Heart right ventricle (tissue), 16 donors: Measurements from ENCODE around the gene FLAD1. TPM values are rescaled to one million over a fixed set of nuclear protein-coding genes. Genes with fewer than 3 reads are reported as not detected.
"Not testable (repeated sequence)": the region's sequence is repeated elsewhere in the genome, so short reads cannot be mapped to it uniquely, and the experiment has no call there.

Source experiments
- ATAC-seq, 8 donors: fragments of 200-7000 bp; cut with Tn5 transposase; one replicate each; pipeline ENCODE4 v1.9.1; 2020; ENCODE audit warnings: mild to moderate bottlenecking in 8 of 8, moderate library complexity in 8 of 8, moderate number of reproducible peaks in 1 of 8
- DNase-seq, 2 donors: peaks; one replicate each; pipeline ENCODE4 v3.0.0-alpha.2; 2020
- H3K27ac ChIP-seq, 10 donors: fragments of 200-600 bp; sonication (generic) in 2 of 10; one replicate each; pipeline versions ENCODE4 v1.5.0 to v1.8.0; 2020 to 2022; ENCODE audit warnings: mild to moderate bottlenecking in 3 of 10
- H3K27me3 ChIP-seq, 7 donors: fragments of 200-600 bp; one replicate each; pipeline ENCODE4 v1.8.0; 2021 to 2022; ENCODE audit warnings: mild to moderate bottlenecking in 2 of 7
- H3K36me3 ChIP-seq, 9 donors: fragments of 200-600 bp; sonication (generic) in 1 of 9; one replicate each; pipeline versions ENCODE4 v1.5.0 to v1.8.0; 2020 to 2022; ENCODE audit warnings: mild to moderate bottlenecking in 2 of 9
- H3K4me1 ChIP-seq, 9 donors: fragments of 200-600 bp; sonication (generic) in 1 of 9; one replicate each; pipeline versions ENCODE4 v1.5.0 to v1.8.0; 2020 to 2022; ENCODE audit warnings: mild to moderate bottlenecking in 4 of 9
- H3K4me3 ChIP-seq, 10 donors: fragments of 200-600 bp; sonication (generic) in 2 of 10; one replicate each; pipeline versions ENCODE4 v1.5.0 to v1.8.0; 2020 to 2022; ENCODE audit warnings: mild to moderate bottlenecking in 7 of 10, moderate library complexity in 2 of 10
- H3K9me3 ChIP-seq, 11 donors: fragments of 200-600 bp in 10 of 11; sonication (generic) in 2 of 11; one replicate each; pipeline versions ENCODE4 v1.5.0 to v1.8.0; 2013 to 2022; ENCODE audit warnings: mild to moderate bottlenecking in 2 of 11, control low read depth in 1 of 11, moderate library complexity in 1 of 11
- WGBS, 2 donors: extraction: QIAGEN DNeasy Blood & Tissue Kit; methylation state at CpG; one replicate each; pipeline ENCODE4 v1.1.7; 2013; ENCODE audit warnings: inconsistent platforms in 1 of 2; 5-methylcytosine and 5-hydroxymethylcytosine counted together
- intact Hi-C, 10 donors: fragments of 100-400 bp; cut with DNase I; formaldehyde crosslinking; loops; one replicate each; pipeline versions ENCODE4 v1.11.1 to v1.14.2; 2022
- polyA plus RNA-seq, 2 donors: library from polyadenylated mRNA; stranded (reverse); fragments of 200-250 nt; gene quantifications; one replicate each; pipeline ENCODE4 v1.2.3, GENCODE V29; 2013
- total RNA-seq, 10 donors: library from RNA; stranded (reverse); fragmentation: NEBNext Ultra II Directional in 3 of 10; extraction: Animal tissue kit (Norgen Biotek cat#: 25700) in 3 of 10; gene quantifications; one replicate each; pipeline versions ENCODE4 v1.2.1 to v1.2.4, GENCODE V29; 2021 to 2023
- TF ChIP-seq, protein P1 (sequence below), 9 donors: fragments of 200-600 bp; sonication (generic) in 2 of 9; IDR thresholded peaks; one replicate each; pipeline versions ENCODE4 v1.5.0 to v1.8.0; 2021 to 2022; ENCODE audit warnings: antibody characterized with exemption in 9 of 9, mild to moderate bottlenecking in 5 of 9, moderate library complexity in 1 of 9
- donor health status: Arrhythmogenic right ventricular cardiomyopathy.
- donor health status: ischemic (EF 13 %, LVEDD 7.1; RV severe dilation, severe dysfunction).
- donor health status: healthy with polysubstance abuse.
- donor health status: DM: no; HTN: yes; CAD: no.
- donor health status: DM: no; HTN: no; CAD: no.
- donor health status: ischemic (EF 25% LVEDD 6.9; RV normal size, moderate dysfunction).
- donor health status: ischemic (EF 25% LVEDD 5.7; RV mildly dilated, moderate dysfunction).
- donor health status: healthy.
- donor health status: DM: yes; HTN: yes; CAD: no.
- donor health status: Ischemic cardiomyopathy.
- donor health status: ischemic (EF 35%, LVEDD 5.7; RV mildly dilated, moderate dysfunction).
- donor health status: nonischemic (EF 11% LVEDD 7.7; RV severe dilation, severe dysfunction).
- donor health status: DM: yes; HTN: yes; CAD: no.
- donor health status: PGD.
- donor health status: ischemic (EF 29% LVEDD 5.4; RV normal size, mild dysfunction).
- donor health status: nonischemic (EF 23%, LVEDD 6.1; RV moderate dilation, normal function).

The FLAD1 gene
- total and polyA plus RNA-seq, 12 donors: 20.1 to 41.6 (median 25.0) TPM

DNA sequence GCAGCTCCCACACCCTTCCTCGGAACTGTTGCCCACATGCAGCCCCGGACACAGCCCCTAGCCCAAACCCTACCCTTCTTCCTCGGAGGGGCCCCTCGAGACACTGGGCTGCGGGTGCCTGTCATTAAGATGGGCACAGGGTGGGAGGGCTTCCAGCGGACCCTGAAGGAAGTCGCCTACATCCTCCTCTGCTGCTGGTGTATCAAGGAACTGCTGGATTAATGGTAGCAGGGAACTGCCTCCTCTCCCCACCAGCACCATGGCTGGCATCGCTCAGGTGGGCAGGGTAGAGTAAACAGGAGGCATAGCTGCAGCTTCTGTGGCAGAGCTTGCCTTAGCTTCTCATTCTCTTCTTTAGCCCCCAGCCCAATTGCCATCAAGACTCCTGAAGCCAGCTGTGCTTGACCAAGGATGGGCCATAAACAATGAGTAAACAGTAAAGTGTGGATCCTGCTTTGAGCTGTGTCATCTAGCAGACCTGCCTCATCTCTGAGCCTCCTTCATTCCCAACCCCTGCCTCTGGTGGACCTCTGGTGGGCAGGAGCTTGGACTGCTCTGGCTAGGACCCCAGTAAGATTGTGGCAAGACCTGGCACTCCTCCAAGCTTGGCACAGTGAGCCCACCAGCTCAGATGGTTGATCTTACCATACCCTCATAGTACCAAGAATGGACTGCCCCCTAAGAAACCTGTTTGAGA is 10.6 kb downstream of the FLAD1 start, which contains the start of gene LENEP:
Gene LENEP (plus strand): TSS at position 15 of the 697 bp plus-strand sequence. CDS start 22 bp downstream, at position 37.
- Histone ChIP-seq H3K36me3 (peaks cover 0 to 40% (median 6%) of the 10 kb centered on the region in 9 donors), H3K4me3 (no peak within 1 kb of the TSS), H3K9me3 (no peaks in the 10 kb centered on the region), H3K4me1 (peaks cover 0 to 27% (median 1%) of the 10 kb centered on the region in 9 donors), H3K27me3 (no peaks in the 10 kb centered on the region), H3K27ac (no peak within 1 kb of the TSS)
- intact Hi-C loops: no loop called here
- ATAC-seq (no peak), DNase-seq (no peak)
- TF ChIP-seq, protein P1, sequence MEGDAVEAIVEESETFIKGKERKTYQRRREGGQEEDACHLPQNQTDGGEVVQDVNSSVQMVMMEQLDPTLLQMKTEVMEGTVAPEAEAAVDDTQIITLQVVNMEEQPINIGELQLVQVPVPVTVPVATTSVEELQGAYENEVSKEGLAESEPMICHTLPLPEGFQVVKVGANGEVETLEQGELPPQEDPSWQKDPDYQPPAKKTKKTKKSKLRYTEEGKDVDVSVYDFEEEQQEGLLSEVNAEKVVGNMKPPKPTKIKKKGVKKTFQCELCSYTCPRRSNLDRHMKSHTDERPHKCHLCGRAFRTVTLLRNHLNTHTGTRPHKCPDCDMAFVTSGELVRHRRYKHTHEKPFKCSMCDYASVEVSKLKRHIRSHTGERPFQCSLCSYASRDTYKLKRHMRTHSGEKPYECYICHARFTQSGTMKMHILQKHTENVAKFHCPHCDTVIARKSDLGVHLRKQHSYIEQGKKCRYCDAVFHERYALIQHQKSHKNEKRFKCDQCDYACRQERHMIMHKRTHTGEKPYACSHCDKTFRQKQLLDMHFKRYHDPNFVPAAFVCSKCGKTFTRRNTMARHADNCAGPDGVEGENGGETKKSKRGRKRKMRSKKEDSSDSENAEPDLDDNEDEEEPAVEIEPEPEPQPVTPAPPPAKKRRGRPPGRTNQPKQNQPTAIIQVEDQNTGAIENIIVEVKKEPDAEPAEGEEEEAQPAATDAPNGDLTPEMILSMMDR (IDR thresholded peaks at IDR 0.05): no peak
- 70 to 73% methylated on average over 8 of the region's 8 CpGs for WGBS, 2 donors

DNA sequence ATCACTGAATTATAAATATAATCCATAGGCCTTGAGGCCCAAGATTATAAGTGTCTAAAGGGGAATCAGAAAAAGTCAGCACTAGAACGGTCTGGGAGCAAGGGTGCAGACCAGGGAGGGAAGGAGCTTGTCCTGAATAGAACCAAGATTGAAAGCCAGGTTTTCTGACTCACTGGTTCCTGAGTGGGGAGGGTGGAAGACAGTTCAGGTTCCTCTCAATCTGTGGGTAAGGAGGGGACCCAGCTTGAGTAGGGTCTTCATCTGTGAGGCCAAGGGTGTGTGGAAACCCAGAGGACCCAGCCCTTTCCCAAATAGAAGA is 11.1 kb downstream of the FLAD1 start:
- intact Hi-C loops: no loop called here
- no peak for DNase-seq

DNA sequence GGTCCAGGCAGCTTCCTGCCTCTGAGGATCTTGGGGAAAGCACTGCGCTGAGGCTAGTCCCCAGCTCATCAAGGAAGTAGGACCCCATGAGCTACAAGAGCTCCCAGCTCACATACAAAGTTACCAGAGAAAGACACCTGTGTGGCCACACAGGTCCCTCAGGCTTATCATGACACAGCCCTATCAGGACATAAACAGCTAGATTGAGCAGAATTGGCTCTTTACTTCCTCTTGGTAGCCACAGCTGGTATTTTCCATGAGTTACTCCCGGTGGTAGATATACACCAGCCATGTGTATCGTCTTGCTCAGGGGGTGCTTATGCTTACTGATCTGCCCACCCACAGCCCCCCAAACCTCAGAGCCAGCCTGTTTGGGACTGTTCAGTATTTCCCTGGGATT is 11.4 kb downstream of the FLAD1 start:
- 71 to 73% methylated on average over 3 of the region's 3 CpGs for WGBS, 2 donors
- Histone ChIP-seq H3K4me1 (peaks cover 5 to 36% (median 10%) of the 10 kb centered on the region in 9 donors), H3K27me3 (no peaks in the 10 kb centered on the region), H3K9me3 (no peaks in the 10 kb centered on the region), H3K4me3 (no peak overlapping the region), H3K36me3 (peaks cover 0 to 31% (median 6%) of the 10 kb centered on the region in 9 donors), H3K27ac (no peak overlapping the region)
- no peak for ATAC-seq
- DNase-seq: no peak
- TF ChIP-seq, protein P1 (IDR thresholded peaks at IDR 0.05): no peak
- intact Hi-C loops: no loop called here

More for the DNA sequence above, 11.1 kb downstream of the FLAD1 start:
- H3K9me3 ChIP-seq: no peaks in the 10 kb centered on the region
- ATAC-seq: no peak
- peaks cover 5 to 32% (median 7%) of the 10 kb centered on the region in 9 donors for H3K4me1 ChIP-seq
- H3K27me3 ChIP-seq: no peaks in the 10 kb centered on the region
- H3K4me3 ChIP-seq: no peak overlapping the region
- 78 to 86% methylated on average over 1 of the region's 1 CpG for WGBS, 2 donors
- peaks cover 0 to 35% (median 6%) of the 10 kb centered on the region in 9 donors for H3K36me3 ChIP-seq
- H3K27ac ChIP-seq: no peak overlapping the region
- TF ChIP-seq, protein P1 (IDR thresholded peaks at IDR 0.05): no peak

DNA sequence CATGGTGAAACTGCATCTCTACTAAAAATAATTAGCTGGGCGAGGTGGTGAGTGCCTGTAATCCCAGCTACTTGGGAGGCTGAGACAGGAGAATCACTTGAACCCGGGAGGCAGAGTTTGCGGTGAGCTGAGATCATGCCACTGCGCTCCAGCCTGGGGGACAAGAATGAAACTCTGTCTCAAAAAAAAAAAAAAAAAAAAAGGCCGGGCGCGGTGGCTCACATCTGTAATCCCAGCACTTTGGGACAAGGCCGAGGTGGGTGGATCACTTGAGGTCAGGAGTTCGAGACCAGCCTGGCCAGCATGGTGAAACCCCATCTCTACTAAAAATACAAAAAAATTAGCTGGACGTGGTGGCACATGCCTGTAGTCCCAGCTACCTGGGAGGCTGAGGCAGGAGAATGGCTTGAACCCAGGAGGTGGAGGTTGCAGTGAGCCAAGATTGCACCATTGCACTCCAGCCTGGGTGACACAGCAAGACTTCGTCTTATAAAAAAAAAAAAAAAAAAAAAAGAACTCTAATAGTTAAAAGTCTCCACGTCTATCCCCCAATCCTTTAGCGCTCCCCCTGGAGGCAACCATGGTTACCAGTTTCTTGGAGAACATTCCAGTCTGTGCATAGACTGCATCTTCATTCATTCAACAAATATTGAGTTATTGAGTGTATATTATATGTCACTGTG is 12.3 kb downstream of the FLAD1 start:
- TF ChIP-seq, protein P1 (IDR thresholded peaks at IDR 0.05): peak in 8 of 9 donors; percentile 15 to 69 (median 52)

More for the DNA sequence above, 12.3 kb downstream of the FLAD1 start:
- H3K27me3 ChIP-seq, H3K4me3 ChIP-seq, ATAC-seq, H3K27ac ChIP-seq, H3K9me3 ChIP-seq: not testable (repeated sequence)
- WGBS, 2 donors: 61 to 63% methylated on average over 12 to 13 of the region's 13 CpGs
- H3K4me1 ChIP-seq: peaks cover 8 to 44% (median 18%) of the 10 kb centered on the region in 9 donors
- intact Hi-C loops: loop anchor here in 6 of 10 donors (5.0 kb wide), 1 partner anchor 33 kb away; the partner anchor contains the start of gene PYGO2 (in 6 of the 6)
- DNase-seq: peak in 1 of 2 donors; percentile 67
- H3K36me3 ChIP-seq: peaks cover 0 to 22% (median 2%) of the 10 kb centered on the region in 9 donors
